GM19238 (cell line): Measurements from ENCODE around the gene WTIP.
"Not testable (repeated sequence)": the region's sequence is repeated elsewhere in the genome, so short reads cannot be mapped to it uniquely, and the experiment has no call there.

Source experiments
- DNase-seq: peaks from one replicate; pipeline ENCODE4 v3.0.0; 2011; ENCODE audit warnings: low spot score; ENCODE audit not compliant: insufficient read length

Gene WTIP

DNA sequence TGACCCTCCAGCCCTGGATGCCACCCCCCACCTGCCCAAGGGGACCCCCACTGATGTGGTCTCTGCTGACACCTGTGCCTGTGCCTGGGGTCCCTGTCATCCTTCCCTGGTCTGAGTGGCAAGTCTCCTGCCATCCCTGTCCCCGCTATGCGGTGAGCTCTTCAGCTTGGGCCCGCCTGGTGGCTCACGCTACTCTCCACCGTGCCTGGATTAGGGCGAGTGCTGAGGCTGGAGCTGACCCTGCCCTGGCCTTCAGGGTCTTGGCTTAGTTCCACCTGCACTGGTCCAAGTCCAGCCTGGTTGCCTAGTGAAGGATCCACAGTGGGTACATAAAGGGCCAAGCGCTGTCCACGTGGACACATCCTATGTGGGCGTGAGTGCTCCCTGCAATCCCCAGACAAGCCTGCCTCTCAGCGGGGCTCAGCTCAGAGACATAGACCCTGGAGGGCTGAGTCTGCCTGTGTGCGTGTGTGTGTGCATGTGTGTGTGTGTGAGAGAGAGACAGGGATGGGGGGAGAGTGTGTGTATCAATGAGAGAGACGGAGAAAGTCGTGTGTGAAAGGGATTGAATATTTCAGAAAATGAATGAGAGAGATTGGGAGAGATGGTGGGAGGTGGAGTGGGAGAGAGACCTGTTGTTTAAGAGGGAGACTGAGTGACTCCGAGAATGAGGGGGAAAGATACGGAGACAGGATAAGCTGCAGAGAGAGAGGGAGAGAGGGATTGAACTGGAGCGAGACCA is 22.1 kb downstream of the WTIP start:
- no peak for DNase-seq

DNA sequence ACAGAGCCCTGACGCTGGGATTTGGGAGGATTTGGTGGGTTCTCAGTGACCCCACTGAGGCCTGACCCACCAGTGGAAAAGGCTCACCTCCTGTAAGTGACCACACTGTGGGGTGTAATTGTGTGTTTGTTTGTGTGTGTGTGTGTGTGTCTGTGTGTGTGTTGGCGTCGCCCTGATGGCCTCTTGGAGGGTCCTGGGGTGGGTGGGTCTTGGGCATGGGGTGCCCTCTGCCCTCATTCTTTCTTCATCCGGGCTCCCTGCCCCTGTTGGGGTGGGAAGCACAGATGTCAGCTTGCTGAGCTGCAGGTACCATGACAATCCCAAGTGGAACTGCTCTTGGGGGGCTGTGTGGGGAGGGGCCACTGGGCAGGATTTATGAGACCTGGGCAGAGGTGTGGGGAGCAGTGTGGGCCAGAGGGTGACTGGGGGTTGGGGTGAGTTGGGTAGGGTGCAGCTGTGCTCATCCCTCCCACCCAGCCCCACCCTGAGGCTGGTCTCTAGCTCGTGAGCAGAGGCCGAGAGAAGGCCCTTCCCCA is 22.8 kb downstream of the WTIP start:
- DNase-seq = no peak

DNA sequence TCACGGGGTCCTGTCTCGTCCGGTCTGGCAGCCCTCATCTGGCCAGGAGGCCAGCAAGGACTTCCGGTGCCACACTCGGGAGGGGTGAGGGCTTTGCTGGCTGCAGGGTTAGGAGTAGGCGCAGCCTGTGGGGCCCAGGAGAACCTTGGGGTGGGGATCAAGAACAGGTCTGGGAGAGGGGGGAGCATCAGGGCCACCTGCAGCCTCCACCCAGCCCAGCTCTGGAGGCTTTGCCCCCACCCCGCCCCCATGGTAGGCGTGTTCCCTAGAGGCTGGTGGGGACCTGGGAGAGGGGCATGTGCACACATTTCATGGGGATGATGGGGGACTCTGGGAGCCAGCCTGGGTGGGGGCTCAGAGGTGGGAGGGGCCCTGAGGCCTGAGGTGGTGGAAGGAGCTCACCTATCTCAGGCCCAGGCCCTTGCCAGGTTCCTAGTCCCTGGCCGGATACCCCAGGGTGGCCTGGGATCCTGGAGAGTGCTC is 23.3 kb downstream of the WTIP start:
- DNase-seq = no peak

DNA sequence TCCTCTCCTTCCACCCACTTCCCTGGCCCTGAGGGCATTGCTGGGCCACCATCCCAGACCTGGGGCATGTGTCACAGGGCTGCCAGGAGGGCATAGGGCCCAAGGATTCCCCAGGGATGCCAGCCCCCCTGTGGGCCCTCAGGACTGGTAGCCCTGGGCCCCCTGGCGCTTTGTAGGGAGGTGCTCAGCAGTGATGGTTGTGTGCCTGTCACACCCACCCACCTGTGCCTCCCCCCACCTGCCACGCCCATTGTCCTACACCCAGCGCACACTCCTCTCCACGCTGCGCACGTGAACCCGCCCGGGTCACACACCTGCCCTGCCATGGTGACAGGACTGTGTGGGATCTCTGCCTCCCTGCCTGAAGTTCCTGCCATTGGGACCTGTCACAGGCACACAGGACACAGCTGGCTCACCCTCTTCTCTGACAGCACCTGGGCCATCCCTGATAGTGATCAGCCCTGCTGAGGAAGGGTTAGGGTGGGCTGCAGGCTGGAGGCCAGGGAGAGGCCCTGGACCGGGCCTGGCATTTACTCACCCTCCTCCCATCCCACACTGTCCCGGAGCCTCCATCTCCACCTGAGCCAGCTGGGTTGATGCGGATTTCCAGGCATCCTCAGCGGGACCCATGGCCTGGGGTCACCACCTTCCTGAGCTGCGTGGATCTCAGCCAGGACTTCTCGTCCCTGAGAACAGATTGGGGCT is 23.9 kb downstream of the WTIP start:
- no peak for DNase-seq

DNA sequence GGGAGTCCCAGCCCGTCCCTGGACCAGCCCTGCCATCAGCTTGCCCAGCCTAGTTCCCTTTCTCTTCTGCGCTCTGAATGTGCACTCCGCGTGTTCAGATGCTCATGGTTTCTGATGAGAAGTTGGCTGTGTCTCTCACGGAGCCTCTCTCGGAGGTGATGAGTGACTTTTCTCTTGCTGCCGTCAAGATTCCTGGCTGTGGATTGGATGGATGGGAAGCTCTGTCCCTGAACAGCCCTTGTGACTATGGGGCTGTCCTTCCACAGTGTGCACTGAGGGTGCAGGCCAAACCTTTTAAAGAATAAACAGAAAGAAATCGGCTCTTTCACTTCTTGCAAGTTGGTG is 24.4 kb downstream of the WTIP start:
- DNase-seq = no peak

DNA sequence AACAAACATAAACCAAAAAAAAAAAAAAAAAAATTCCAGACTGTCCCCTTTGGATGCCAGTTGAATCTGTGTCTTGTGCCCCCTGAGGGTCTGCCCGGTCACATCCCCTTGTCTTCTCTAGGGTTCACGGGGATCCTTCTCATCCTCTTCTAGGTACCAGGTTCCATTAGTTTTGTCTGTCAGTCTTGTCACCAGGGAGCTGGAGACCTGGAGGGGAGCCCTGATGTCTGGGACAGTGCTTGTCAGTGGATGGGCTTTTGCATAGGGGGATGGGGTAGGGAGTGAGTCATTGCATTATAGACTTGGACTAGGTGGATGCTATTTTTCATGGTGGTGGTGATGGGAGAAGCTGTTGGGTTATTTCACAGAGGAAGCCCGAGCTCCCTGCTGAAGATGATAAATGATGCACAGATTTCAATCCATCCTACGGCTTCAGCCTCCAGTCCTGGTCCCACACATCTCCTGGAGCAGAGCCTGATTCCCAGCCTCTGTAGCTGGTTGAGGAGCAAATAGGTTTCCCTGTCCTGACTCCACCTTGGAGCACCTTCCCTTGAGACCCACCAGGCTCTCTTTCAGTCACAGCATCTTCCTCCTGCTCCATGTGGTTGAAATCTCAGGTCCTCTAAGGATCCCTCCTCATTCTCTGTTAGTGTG is 26.0 kb downstream of the WTIP start:
- no peak for DNase-seq

DNA sequence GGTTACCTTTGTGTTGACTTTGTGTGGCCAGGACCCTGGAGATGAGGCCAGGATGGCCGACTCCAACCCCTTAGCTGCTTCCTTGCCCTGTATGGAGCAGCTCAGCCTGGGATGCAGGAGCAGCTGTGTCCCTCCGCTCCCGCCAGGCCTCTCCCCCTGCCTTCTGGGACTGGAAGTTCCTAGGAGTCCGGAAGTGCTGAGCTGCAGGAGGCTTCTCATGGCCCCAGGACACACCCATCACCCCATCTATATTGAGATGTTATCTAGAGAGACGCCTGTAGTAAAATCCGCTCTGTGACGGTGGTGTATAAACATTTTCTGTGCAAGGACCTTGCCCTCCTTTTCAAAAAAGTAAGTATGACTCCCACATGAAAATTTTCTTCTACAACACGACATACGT is 27.0 kb downstream of the WTIP start:
- no peak for DNase-seq

DNA sequence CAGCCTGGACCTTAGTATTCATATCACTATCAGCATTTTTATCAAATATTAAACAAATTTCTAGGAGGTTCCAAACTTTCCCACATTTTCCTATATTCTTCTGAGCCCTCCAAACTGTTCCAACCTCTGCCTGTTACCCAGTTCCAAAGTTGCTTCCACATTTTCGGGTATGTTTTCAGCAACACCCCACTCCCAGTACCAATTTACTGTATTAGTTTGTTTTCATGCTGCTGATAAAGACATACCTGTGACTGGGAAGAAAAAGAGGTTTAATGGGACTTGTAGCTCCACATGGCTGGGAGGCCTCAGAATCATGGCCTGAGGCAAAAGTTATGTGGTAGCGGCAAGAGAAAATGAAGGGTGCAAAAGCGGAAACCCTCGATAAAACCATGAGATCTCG is 29.3 kb downstream of the WTIP start:
- DNase-seq = not testable (repeated sequence)

DNA sequence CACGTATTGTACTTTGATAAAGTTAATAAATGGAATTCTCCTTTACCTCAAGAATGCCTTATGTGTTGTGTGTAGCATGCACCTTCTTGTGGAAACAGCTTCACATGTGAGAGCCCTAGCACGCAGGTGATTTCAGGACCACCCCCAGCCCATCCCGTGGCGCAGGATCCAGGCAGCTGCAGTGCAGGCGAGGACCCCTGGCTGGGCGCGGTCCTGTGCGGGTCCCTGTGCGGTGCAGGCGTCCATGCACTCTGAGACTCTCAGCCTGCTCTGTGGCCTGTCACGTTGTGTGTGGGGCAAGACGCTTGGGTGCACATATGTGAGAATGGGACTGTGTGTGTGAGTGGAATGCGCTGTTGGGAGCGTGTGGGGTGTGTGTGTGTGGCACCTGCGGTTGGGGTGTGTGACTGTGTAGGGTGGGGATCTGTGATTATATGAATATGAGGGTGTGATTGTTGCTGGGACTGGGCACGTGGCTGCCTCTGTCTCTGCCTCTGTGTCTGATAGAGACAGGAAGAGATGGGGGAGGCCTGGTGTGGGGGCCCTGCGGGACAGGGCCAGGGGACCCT is 30.8 kb downstream of the WTIP start:
- no peak for DNase-seq

DNA sequence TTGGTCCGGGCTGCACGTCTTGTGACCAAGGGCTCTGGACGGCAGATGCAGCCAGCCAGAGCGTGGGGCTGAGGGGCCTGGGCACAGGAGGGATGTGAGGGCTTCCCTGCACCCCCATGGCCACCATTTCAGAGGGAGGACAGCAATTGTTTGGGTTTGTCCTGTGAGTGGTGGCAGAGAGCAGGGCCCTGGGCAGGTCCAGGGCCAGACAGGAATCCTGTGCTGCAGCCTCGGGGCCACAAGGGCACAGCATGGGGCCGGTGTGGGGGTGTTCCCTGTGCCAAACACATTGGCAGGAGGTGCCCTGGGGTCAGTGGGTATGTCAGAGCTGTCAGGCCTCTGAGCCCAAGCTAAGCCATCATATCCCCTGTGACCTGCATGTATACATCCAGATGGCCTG is 32.2 kb downstream of the WTIP start:
- DNase-seq = no peak

DNA sequence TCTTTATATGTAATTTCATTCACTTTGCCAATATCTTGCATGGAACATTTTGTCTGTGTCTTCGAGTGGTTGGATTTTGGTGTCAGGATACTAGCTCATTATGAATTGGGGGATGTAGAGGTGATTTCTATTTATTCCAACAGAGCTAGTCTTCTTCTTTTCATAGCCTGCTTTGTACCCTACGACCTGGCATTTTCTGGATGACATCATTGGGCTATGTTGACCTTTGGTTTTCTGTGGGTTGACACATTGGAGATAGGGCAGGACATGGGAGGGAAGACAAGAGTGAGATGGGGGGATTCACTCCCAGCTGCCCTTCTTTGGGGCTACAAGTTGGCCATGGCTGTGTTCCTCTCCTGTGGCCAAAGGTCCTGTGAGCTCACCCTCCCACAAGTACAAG is 38.0 kb downstream of the WTIP start:
- no peak for DNase-seq

DNA sequence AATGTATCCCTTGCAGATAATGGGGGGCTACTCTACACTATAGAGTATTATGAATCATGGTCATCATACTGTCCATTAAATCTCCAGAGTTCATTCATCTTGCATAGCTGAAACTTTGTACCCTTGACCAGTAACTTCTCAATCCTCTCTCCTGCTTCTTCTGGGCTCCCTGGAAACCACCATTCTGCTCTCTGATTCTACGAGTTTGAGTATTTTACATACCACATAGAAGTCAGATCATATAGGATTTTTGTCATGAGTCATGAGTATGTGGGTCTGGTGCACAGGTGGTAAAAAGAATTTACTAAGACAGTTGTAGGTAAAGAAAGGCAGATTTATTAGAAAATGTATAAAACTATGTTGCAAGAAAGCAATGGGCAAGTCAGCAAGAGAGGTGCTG is 41.9 kb downstream of the WTIP start:
- no peak for DNase-seq

DNA sequence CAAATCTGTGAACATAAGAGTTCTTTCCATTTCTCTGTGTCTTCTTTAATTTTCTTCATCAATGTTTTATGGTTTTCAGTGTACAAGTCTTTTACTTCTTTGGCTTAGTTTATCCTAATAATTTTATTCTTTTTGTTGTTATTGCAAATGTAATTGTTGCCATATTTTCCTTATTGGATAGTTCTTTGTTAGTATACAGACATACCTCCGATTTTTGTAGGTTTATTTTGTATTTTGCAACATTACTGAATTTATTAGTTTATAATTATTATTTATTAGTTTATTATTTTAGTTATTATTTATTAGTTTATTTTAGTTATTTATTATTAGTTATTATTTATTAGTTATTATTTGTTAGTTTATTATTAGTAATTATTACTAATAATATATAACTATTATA is 43.4 kb downstream of the WTIP start:
- no peak for DNase-seq

DNA sequence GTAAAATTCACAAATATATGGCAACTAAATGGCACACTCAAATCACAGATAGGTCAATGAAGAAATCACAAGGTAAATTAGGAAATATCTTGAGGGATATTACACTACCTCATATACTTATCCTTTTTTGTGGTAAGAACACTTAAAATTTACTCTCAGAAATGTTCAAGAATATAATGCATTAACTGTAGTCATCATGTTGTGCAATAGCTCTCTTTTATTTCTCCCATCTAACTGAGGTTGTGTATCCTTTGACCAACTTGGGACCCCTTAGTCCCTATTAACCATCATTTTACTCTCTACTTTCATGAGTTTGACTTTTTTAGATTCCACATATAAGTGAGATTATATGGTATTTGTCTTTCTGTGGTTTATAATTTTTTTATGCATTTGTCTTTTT is 52.6 kb downstream of the WTIP start:
- DNase-seq = no peak

DNA sequence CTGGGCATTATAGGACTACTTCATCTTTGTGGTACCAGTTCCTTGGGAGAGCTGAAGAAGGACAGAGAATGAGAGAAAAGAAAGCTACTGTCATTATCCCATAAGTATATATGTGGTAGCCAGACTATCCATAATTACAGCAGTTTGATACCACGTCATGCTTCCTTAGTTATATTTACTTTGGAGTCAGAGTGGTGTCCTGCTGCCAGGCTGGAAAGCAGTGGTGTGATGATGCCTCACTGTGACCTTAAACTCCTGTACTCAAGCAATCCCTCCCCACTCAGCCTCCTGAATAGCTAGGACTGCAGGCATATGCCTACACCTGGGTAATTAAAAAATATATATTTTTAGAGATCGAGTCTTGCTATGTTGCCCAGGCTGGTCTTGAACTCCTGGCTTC is 57.8 kb downstream of the WTIP start:
- no peak for DNase-seq

DNA sequence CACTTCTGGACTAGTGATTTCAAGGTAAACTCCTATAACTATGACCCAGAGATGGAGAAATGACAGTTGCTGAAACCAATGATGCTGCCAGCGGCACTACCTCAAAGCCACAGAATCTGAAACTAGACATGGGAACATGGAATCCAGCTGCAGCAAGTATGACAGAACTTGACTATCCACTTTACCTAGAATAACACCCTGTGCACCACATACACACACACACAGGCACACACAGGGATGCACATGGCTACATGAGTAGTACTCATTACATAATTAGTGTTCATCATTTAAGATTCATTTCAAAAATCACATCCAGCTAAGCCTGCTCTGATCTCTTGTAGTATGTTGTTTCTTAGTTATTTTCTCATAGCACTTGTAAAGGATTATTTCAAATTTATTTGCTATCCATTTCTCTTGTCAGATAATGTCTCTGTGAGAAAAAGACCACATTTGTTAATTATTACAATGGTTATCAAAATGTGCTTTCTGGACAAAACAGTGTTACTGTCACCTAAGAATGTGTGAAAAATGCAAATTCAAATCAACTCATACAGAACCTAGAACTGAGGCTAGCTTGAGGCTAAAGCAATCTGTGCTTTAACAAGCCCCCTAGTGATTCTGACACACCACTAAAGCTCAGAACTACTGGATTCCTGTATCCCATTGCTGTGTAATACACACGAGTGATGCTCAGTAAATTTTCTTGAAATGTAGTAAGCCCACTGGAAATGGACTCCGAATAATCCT is 59.4 kb downstream of the WTIP start:
- no peak for DNase-seq

DNA sequence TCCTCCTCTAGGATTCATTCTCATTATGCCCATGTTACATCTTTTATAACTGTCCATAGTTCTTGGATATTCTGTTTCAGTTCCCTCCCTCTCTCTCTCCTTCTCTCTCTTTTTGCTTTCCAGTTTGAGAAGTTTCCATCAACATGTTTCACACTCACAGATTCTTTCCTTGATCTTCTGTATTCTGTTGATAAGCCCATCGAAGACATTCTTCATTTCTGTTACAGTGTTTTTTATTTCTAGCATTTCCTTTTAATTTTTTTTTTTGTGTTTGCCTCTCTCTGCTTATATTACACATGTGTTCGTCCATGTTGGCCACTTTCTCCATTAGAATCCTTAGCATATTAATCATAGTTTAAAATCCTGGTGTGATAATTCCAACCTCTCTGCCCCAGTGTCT is 68.3 kb downstream of the WTIP start:
- DNase-seq = no peak

DNA sequence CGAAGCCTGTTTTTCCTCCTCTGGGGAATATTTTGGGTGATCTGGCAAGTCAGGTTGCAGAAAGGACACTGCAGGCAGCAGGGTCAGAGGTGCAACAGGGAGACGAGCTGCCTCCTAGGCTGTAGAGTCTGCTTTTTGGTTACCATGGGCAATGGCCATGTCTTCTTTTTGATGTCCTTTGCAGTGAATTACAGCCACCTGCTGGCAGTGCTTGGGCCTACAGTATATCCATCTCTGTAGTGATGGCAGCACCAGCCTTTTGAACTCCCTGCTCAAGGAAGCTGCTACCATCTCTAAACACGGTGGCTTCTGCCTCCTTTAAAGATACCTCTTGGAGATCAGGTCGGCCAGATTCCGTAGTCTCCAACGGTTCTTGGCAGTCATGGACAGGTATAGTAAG is 73.9 kb downstream of the WTIP start:
- no peak for DNase-seq

DNA sequence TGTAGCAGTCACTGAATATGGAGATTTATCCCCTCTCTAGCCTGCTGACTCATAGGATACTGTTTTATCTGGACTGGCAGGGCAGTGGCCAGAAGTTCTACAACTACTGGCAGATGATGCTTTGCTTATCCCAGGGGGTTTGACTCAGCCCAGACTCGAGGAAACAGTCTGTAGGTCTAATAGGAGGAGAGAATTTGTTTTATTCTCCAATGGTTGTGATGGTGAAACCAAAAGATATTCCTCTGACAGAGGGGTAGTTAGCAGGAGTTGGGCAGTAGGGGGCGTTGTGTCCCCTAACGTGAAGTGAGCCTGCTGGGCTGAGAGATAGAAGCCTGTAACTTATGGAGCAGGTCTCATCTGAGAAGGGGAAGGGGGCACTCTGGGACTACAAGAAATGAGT is 74.9 kb downstream of the WTIP start:
- no peak for DNase-seq

DNA sequence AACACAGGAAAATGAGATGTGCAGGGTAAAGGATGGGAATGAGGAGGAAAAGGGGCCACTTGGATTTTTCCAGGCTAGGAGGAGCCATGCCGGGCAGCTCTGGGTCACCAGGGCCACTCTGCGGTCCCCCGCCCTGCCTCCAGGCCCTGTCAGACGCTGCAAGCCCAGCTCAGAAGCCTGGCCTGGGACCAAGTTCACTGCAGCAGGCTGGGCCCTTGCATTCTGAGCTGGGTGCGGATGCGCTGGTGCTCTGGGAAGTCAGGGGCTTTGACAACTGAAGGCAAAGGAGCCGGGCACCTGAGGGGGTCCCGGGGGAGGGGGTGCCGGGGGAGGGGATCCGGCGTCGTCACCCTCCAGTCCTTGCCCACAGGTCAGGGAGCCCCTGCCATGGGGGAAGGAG is 77.5 kb downstream of the WTIP start:
- no peak for DNase-seq

DNA sequence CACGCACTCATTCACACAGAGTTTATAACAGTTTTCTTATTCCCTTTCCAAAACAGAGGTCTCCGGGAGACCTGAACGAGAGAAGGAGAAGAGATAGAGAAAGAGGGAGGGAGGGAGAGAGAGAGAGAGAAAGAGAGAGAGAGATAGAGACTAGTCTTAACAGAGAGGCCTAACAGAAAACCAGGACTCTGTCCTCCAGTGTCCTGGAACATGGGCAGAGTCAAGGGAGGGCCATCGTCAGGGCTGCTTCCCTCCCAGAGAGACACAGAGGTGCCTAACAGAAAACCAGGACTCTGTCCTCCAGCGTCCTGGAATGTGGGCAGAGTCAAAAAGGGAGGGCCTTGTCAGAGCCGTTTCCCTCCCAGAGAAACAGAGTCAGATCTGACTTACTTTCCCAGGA is 78.7 kb downstream of the WTIP start:
- no peak for DNase-seq
